ENCODE data around the gene FCN3. TPM values are rescaled to one million over a fixed set of nuclear protein-coding genes. Genes with fewer than 3 reads are reported as not detected.

Gene FCN3
- total RNA-seq, 1 experiment from 2014 or later, result 0.22 TPM

GRCh38 chr1:27392778-27393635 is 18.4 kb upstream of the FCN3 start:
- Histone ChIP-seq H3K79me1 (ENCODE audit: insufficient read depth, low read depth, low read length, poor library complexity, severe bottlenecking) (no peaks in the 10 kb centered on the region), H3K23me2 (ENCODE audit: insufficient read length, low read depth, low read length, poor library complexity, severe bottlenecking) (peaks cover 4% of the 10 kb centered on the region), H3K4ac (ENCODE audit: low read depth, low read length) (no peak overlapping the region; the same call in 1 of the 2 replicates), H3K56ac (ENCODE audit: insufficient read length, low read depth, low read length) (no peak overlapping the region), H2BK12ac (ENCODE audit: insufficient read length, low read depth, low read length) (no peak overlapping the region), H3K27me3 (ENCODE audit: insufficient read depth, low read length) (no peaks in the 10 kb centered on the region), H3T11ph (ENCODE audit: low read length) (no peak overlapping the region), H2BK15ac (ENCODE audit: low read depth, low read length) (no peak overlapping the region), H3K4me2 (ENCODE audit: insufficient read depth, insufficient read length, low read length) (peak overlapping the region; percentile 36), H2AK5ac (ENCODE audit: insufficient read length, low read length) (no peak overlapping the region), H3K4me1 (ENCODE audit: insufficient read depth, low read length) (peaks cover 2% of the 10 kb centered on the region), H3K18ac (ENCODE audit: insufficient read length, low read depth, low read length) (peak overlapping the region; percentile 24), H3K79me2 (ENCODE audit: insufficient read depth, low read length) (no peaks in the 10 kb centered on the region), H2BK20ac (ENCODE audit: low read depth, low read length, poor library complexity, severe bottlenecking) (no peak overlapping the region), H2AFZ (ENCODE audit: low read length) (no peak overlapping the region), H3K14ac (ENCODE audit: insufficient read depth, low read length) (peak overlapping the region; percentile 34; the same call in 1 of the 2 replicates), H3K9me3 (ENCODE audit: control insufficient read depth, low read depth, low read length) (no peaks in the 10 kb centered on the region), H2BK120ac (ENCODE audit: low read depth, low read length, poor library complexity, severe bottlenecking) (no peak overlapping the region), H4K20me1 (ENCODE audit: control insufficient read depth, insufficient read depth, insufficient read length) (no peaks in the 10 kb centered on the region), H4K91ac (ENCODE audit: insufficient read length, low read depth, low read length) (no peak overlapping the region), H4K8ac (replicated peaks; ENCODE audit: insufficient read length, low read depth, low read length) (no peak overlapping the region), H4K5ac (ENCODE audit: insufficient read length, low read depth, low read length) (no peak overlapping the region), H3K27ac (ENCODE audit: insufficient read length, low read depth, low read length) (no peak overlapping the region), H3K23ac (ENCODE audit: insufficient read length, low read depth, low read length) (no peak overlapping the region), H3K9ac (ENCODE audit: extremely low read depth, insufficient read length, low read length) (peak overlapping the region; percentile 12), H2BK5ac (ENCODE audit: insufficient read length, low read length) (no peak overlapping the region)
- Mint-ChIP-seq H3K4me3 (peak overlapping the region; percentile 92 to 96), H3K27me3 (ENCODE audit: low read depth) (peaks cover 2% of the 10 kb centered on the region), H3K27ac (peak overlapping the region in 2 of 3 experiments; percentile 52 to 94; a peak in 3 of 7 replicates), H3K9me3 (no peaks in the 10 kb centered on the region; a peak in 2 of 5 replicates), H3K4me1 (peaks cover 35 to 36% of the 10 kb centered on the region in 2 experiments), H3K36me3 (ENCODE audit: insufficient read depth in 1 of 3, low read depth in 3 of 3) (peaks cover 0 to 4% (median 3%) of the 10 kb centered on the region in 3 experiments; a peak in 2 of 7 replicates)
- no CpG with 5 or more reads among the region's 30 CpGs for WGBS (ENCODE audit: extremely low coverage, insufficient read length, low lambda C conversion rate)
- peak; percentile 58 for DNase-seq
- TF ChIP-seq CTCF (conservative IDR thresholded peaks at IDR 0.05), result peak; percentile 39; the same call in 2 of the 3 replicates

All from H9 (cell line).